ENCODE results near the gene COP1. TPM values are rescaled to one million over a fixed set of nuclear protein-coding genes. Genes with fewer than 3 reads are reported as not detected.

COP1 gene
- total and polyA plus RNA-seq, 2 donors (not counting 1 experiment from before 2014, with no cell fraction given): 18.7 to 68.5 TPM

GRCh38 chr1:176046926-176047325 is 160.2 kb downstream of the COP1 start:
- no peak overlapping the region for H3K27ac ChIP-seq (ENCODE audit: low read length in 2 of 2)
- H3K4me3 ChIP-seq (ENCODE audit: control extremely low read depth in 1 of 5, extremely low read depth in 1 of 5, insufficient read depth in 1 of 5, low read depth in 2 of 5, low read length in 4 of 5): no peak overlapping the region
- no peak overlapping the region for H3K4me2 ChIP-seq (replicated peaks; ENCODE audit: low read depth, low read length, poor library complexity, severe bottlenecking)
- no peaks in the 10 kb centered on the region for H3K27me3 ChIP-seq (replicated peaks in 1 of 4; ENCODE audit: control extremely low read depth in 1 of 4, control insufficient read depth in 3 of 4, insufficient read depth in 4 of 4, low read length in 3 of 4)
- intact Hi-C loops (cut with micrococcal nuclease): no loop called here
- no peak overlapping the region for H3K27ac Mint-ChIP-seq
- WGBS (ENCODE audit: insufficient coverage): no CpG with 5 or more reads among the region's 3 CpGs
- no peaks in the 10 kb centered on the region for H3K79me2 ChIP-seq (ENCODE audit: control insufficient read depth, insufficient read depth, low read length)
- no peaks in the 10 kb centered on the region for H3K4me1 ChIP-seq (ENCODE audit: control insufficient read depth in 2 of 2, insufficient read depth in 2 of 2, low read length in 2 of 2)
- no peaks in the 10 kb centered on the region for H3K27me3 Mint-ChIP-seq
- DNase-seq (no peak), ATAC-seq (ENCODE audit: low read depth) (no peak)
- no peaks in the 10 kb centered on the region for H4K20me1 ChIP-seq (ENCODE audit: control insufficient read depth, insufficient read depth, low read length, poor library complexity, severe bottlenecking)
- H3K9me3 Mint-ChIP-seq (ENCODE audit: insufficient read depth): no peaks in the 10 kb centered on the region
- H3K9me3 ChIP-seq (ENCODE audit: control extremely low read depth in 1 of 3, control insufficient read depth in 2 of 3, insufficient read depth in 1 of 3, low read length in 2 of 3): no peaks in the 10 kb centered on the region
- no peak overlapping the region for H2AFZ ChIP-seq (ENCODE audit: insufficient read depth, low read depth, low read length, poor library complexity, severe bottlenecking)
- CTCF ChIA-PET: interaction anchor here (1.0 kb wide), 1 partner anchor 13 kb away, joined by 3 read pairs; no protein-coding TSS in a partner anchor
- no peak overlapping the region for H3K4me3 Mint-ChIP-seq
- peaks cover 2 to 19% of the 10 kb centered on the region in 2 experiments for H3K36me3 ChIP-seq (replicated peaks in 1 of 2; ENCODE audit: control extremely low read depth in 1 of 2, control insufficient read depth in 1 of 2, extremely low read depth in 1 of 2, insufficient read depth in 2 of 2, low read length in 1 of 2)
- POLR2A ChIA-PET: no interaction called here
- TF ChIP-seq, protein P1, sequence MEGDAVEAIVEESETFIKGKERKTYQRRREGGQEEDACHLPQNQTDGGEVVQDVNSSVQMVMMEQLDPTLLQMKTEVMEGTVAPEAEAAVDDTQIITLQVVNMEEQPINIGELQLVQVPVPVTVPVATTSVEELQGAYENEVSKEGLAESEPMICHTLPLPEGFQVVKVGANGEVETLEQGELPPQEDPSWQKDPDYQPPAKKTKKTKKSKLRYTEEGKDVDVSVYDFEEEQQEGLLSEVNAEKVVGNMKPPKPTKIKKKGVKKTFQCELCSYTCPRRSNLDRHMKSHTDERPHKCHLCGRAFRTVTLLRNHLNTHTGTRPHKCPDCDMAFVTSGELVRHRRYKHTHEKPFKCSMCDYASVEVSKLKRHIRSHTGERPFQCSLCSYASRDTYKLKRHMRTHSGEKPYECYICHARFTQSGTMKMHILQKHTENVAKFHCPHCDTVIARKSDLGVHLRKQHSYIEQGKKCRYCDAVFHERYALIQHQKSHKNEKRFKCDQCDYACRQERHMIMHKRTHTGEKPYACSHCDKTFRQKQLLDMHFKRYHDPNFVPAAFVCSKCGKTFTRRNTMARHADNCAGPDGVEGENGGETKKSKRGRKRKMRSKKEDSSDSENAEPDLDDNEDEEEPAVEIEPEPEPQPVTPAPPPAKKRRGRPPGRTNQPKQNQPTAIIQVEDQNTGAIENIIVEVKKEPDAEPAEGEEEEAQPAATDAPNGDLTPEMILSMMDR (IDR thresholded peaks at IDR 0.05): no peak
- TF ChIP-seq EZH2 (IDR thresholded peaks at IDR 0.05; ENCODE audit: borderline replicate concordance, insufficient read depth, low read depth, low read length, poor library complexity, severe bottlenecking): no peak
- H3K4me1 Mint-ChIP-seq: no peaks in the 10 kb centered on the region
- no peak overlapping the region for H3K9ac ChIP-seq (ENCODE audit: low read length)

GRCh38 chr1:176043537-176043936 is 163.5 kb downstream of the COP1 start:
- Histone ChIP-seq H2AFZ (ENCODE audit: insufficient read depth, low read depth, low read length, poor library complexity, severe bottlenecking) (no peak overlapping the region), H3K4me1 (ENCODE audit: control insufficient read depth in 2 of 2, insufficient read depth in 2 of 2, low read length in 2 of 2) (no peaks in the 10 kb centered on the region), H3K79me2 (ENCODE audit: control insufficient read depth, insufficient read depth, low read length) (no peaks in the 10 kb centered on the region), H4K20me1 (ENCODE audit: control insufficient read depth, insufficient read depth, low read length, poor library complexity, severe bottlenecking) (no peaks in the 10 kb centered on the region), H3K4me2 (replicated peaks; ENCODE audit: low read depth, low read length, poor library complexity, severe bottlenecking) (no peak overlapping the region), H3K4me3 (ENCODE audit: control extremely low read depth in 1 of 5, extremely low read depth in 1 of 5, insufficient read depth in 1 of 5, low read depth in 2 of 5, low read length in 4 of 5) (no peak overlapping the region), H3K36me3 (replicated peaks in 1 of 2; ENCODE audit: control extremely low read depth in 1 of 2, control insufficient read depth in 1 of 2, extremely low read depth in 1 of 2, insufficient read depth in 2 of 2, low read length in 1 of 2) (peaks cover 5 to 29% of the 10 kb centered on the region in 2 experiments), H3K9me3 (ENCODE audit: control extremely low read depth in 1 of 3, control insufficient read depth in 2 of 3, insufficient read depth in 1 of 3, low read length in 2 of 3) (no peaks in the 10 kb centered on the region), H3K9ac (ENCODE audit: low read length) (no peak overlapping the region), H3K27me3 (replicated peaks in 1 of 4; ENCODE audit: control extremely low read depth in 1 of 4, control insufficient read depth in 3 of 4, insufficient read depth in 4 of 4, low read length in 3 of 4) (no peaks in the 10 kb centered on the region), H3K27ac (ENCODE audit: low read length in 2 of 2) (no peak overlapping the region)
- H3K27me3 Mint-ChIP-seq: no peaks in the 10 kb centered on the region
- H3K4me1 Mint-ChIP-seq: no peaks in the 10 kb centered on the region
- no peak overlapping the region for H3K27ac Mint-ChIP-seq
- POLR2A ChIA-PET: no interaction called here
- TF ChIP-seq, protein P1 (IDR thresholded peaks at IDR 0.05): no peak
- no peak for TF ChIP-seq EZH2 (IDR thresholded peaks at IDR 0.05; ENCODE audit: borderline replicate concordance, insufficient read depth, low read depth, low read length, poor library complexity, severe bottlenecking)
- H3K9me3 Mint-ChIP-seq (ENCODE audit: insufficient read depth): no peaks in the 10 kb centered on the region
- intact Hi-C loops (cut with micrococcal nuclease): no loop called here
- CTCF ChIA-PET: no interaction called here
- H3K4me3 Mint-ChIP-seq: no peak overlapping the region
- ATAC-seq (ENCODE audit: low read depth): no peak
- no peak for DNase-seq
